ENCODE results near the gene POC5. TPM values are rescaled to one million over a fixed set of nuclear protein-coding genes. Genes with fewer than 3 reads are reported as not detected.
"Not testable (repeated sequence)": the region's sequence is repeated elsewhere in the genome, so short reads cannot be mapped to it uniquely, and the experiment has no call there.

Gene POC5
- total RNA-seq, 1 experiment from 2014 or later = 14.8 TPM

- RAD21 ChIA-PET (ENCODE audit: low non-redundant PET in 1 of 2, low total read pairs in 2 of 2, uncharacterized antibody in 2 of 2, unreplicated experiment in 2 of 2) = no interaction called here
Observed at GRCh38 chr5:75733767-75734166, 16.5 kb upstream of the POC5 start.

DNA sequence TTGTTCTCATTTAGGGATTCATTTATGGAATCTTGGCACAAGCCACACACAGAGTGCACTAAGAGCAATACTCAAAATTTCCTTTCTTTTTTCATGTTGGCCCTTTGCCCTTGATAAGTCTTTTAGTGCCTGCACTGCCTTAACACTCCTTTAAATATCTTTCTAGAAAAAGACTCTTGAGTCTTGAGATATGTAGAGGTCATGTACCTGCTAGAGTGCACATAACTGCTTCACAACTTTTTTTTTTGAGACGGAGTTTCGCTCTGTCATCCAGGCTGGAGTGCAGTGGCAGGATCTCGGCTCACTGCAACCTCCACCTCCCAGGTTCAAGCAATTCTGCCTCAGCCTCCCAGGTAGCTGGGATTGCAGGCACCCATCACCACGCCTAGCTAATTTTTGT lies 14.3 kb upstream of the POC5 start:
- CTCF ChIA-PET; H3K4me2 ChIP-seq (ENCODE audit: low read length); ATAC-seq; H3K4me1 ChIP-seq (ENCODE audit: control insufficient read depth in 1 of 2, insufficient read depth in 2 of 2, low read length in 2 of 2); H3K27ac ChIP-seq (ENCODE audit: low read depth, low read length); intact Hi-C loops (cut with micrococcal nuclease); RAD21 ChIA-PET (ENCODE audit: low non-redundant PET in 1 of 2, low total read pairs in 2 of 2, uncharacterized antibody in 2 of 2, unreplicated experiment in 2 of 2); H4K20me1 ChIP-seq (ENCODE audit: insufficient read depth); DNase-seq (ENCODE audit: low read depth, low spot score); H3K9me2 ChIP-seq (ENCODE audit: insufficient read depth); H3K9me3 ChIP-seq (ENCODE audit: control insufficient read depth in 1 of 2, insufficient read depth in 1 of 2, low read depth in 1 of 2, low read length in 2 of 2); H3K79me2 ChIP-seq (ENCODE audit: insufficient read depth, low read length); BruUV-seq (replicated peaks); H3K9ac ChIP-seq (ENCODE audit: low read length); H3K36me3 ChIP-seq (ENCODE audit: control insufficient read depth in 1 of 2, insufficient read depth in 2 of 2, low read length in 2 of 2); H2AFZ ChIP-seq (ENCODE audit: low read depth, low read length, poor library complexity, severe bottlenecking); H3K27me3 ChIP-seq (ENCODE audit: insufficient read depth, low read length); POLR2A ChIA-PET; H3K4me3 ChIP-seq (replicated peaks in 1 of 2; ENCODE audit: low read depth in 1 of 2, low read length in 2 of 2): not testable (repeated sequence)

More at GRCh38 chr5:75733767-75734166, 16.5 kb upstream of the POC5 start:
- H3K9ac ChIP-seq (ENCODE audit: low read length) = no peak overlapping the region
- ATAC-seq (no peak), DNase-seq (ENCODE audit: low read depth, low spot score) (no peak)
- ChIA-PET CTCF (no interaction called here), POLR2A (no interaction called here)
- H3K9me2 ChIP-seq (ENCODE audit: insufficient read depth) = no peaks in the 10 kb centered on the region
- no peak overlapping the region for H2AFZ ChIP-seq (ENCODE audit: low read depth, low read length, poor library complexity, severe bottlenecking)
- H3K27ac ChIP-seq (ENCODE audit: low read depth, low read length) = no peak overlapping the region
- intact Hi-C loops (cut with micrococcal nuclease) = no loop called here
- H3K9me3 ChIP-seq (ENCODE audit: control insufficient read depth in 1 of 2, insufficient read depth in 1 of 2, low read depth in 1 of 2, low read length in 2 of 2) = no peaks in the 10 kb centered on the region
- no peaks in the 10 kb centered on the region for H3K27me3 ChIP-seq (ENCODE audit: insufficient read depth, low read length)
- TF ChIP-seq POLR2AphosphoS5 (IDR thresholded peaks at IDR 0.05; ENCODE audit: low read depth, low read length) (no peak), JUND (IDR thresholded peaks at IDR 0.05) (no peak), TCF7L2 (IDR thresholded peaks at IDR 0.05; ENCODE audit: borderline replicate concordance, extremely low read depth, insufficient read depth, insufficient read length) (no peak), ELF1 (IDR thresholded peaks at IDR 0.05; ENCODE audit: borderline replicate concordance, low read depth) (no peak), CEBPB (IDR thresholded peaks at IDR 0.05; ENCODE audit: low read depth) (no peak), SP1 (IDR thresholded peaks at IDR 0.05; ENCODE audit: low read depth) (no peak)
- TF ChIP-seq, protein P1, sequence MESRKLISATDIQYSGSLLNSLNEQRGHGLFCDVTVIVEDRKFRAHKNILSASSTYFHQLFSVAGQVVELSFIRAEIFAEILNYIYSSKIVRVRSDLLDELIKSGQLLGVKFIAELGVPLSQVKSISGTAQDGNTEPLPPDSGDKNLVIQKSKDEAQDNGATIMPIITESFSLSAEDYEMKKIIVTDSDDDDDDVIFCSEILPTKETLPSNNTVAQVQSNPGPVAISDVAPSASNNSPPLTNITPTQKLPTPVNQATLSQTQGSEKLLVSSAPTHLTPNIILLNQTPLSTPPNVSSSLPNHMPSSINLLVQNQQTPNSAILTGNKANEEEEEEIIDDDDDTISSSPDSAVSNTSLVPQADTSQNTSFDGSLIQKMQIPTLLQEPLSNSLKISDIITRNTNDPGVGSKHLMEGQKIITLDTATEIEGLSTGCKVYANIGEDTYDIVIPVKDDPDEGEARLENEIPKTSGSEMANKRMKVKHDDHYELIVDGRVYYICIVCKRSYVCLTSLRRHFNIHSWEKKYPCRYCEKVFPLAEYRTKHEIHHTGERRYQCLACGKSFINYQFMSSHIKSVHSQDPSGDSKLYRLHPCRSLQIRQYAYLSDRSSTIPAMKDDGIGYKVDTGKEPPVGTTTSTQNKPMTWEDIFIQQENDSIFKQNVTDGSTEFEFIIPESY (IDR thresholded peaks at IDR 0.05; ENCODE audit: extremely low read depth, insufficient replicate concordance, low read length) = no peak
- H3K79me2 ChIP-seq (ENCODE audit: insufficient read depth, low read length) = no peaks in the 10 kb centered on the region
- no peak overlapping the region for H3K4me3 ChIP-seq (replicated peaks in 1 of 2; ENCODE audit: low read depth in 1 of 2, low read length in 2 of 2)
- no peaks in the 10 kb centered on the region; the same call in 1 of the 2 replicates for H4K20me1 ChIP-seq (ENCODE audit: insufficient read depth)
- H3K36me3 ChIP-seq (ENCODE audit: control insufficient read depth in 1 of 2, insufficient read depth in 2 of 2, low read length in 2 of 2) = no peaks in the 10 kb centered on the region
- no peaks in the 10 kb centered on the region for H3K4me1 ChIP-seq (ENCODE audit: control insufficient read depth in 1 of 2, insufficient read depth in 2 of 2, low read length in 2 of 2)
- BruUV-seq (replicated peaks) = no TSS peak
- H3K4me2 ChIP-seq (ENCODE audit: low read length) = no peak overlapping the region
